Measurements from ENCODE around the gene NR2E1.

Gene NR2E1

GRCh38 chr6:108130262-108130661, 35.6 kb upstream of the NR2E1 start:
- FAIRE-seq: no peak
- DNase-seq (ENCODE audit: insufficient read length, low spot score): no peak
- TF ChIP-seq, protein P1, sequence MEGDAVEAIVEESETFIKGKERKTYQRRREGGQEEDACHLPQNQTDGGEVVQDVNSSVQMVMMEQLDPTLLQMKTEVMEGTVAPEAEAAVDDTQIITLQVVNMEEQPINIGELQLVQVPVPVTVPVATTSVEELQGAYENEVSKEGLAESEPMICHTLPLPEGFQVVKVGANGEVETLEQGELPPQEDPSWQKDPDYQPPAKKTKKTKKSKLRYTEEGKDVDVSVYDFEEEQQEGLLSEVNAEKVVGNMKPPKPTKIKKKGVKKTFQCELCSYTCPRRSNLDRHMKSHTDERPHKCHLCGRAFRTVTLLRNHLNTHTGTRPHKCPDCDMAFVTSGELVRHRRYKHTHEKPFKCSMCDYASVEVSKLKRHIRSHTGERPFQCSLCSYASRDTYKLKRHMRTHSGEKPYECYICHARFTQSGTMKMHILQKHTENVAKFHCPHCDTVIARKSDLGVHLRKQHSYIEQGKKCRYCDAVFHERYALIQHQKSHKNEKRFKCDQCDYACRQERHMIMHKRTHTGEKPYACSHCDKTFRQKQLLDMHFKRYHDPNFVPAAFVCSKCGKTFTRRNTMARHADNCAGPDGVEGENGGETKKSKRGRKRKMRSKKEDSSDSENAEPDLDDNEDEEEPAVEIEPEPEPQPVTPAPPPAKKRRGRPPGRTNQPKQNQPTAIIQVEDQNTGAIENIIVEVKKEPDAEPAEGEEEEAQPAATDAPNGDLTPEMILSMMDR (IDR thresholded peaks at IDR 0.05; ENCODE audit: insufficient read depth, missing control alignments): no peak

DNA sequence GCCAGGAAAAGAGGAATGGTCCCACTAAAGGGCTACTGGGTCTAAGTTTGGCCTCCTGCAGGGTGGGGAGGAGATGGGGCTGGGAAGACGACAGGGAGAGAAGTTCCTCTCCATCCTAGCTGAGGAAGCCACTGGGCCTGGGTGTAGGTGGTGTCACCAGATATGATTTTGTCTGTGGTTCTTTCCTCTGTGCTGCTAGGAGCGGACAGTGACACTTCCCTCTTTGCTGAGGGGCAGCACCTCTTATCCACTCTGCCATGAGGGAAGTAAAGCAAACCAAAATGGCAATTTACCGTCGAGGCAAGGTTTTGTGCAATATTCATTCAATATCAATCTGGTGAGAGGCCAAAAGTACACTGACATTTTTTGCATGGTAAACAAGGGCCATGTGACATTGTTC, 33.0 kb upstream of the NR2E1 start:
- no peak for DNase-seq (ENCODE audit: insufficient read length, low spot score)
- TF ChIP-seq, protein P1 (IDR thresholded peaks at IDR 0.05; ENCODE audit: insufficient read depth, missing control alignments): no peak
- FAIRE-seq: no peak

DNA sequence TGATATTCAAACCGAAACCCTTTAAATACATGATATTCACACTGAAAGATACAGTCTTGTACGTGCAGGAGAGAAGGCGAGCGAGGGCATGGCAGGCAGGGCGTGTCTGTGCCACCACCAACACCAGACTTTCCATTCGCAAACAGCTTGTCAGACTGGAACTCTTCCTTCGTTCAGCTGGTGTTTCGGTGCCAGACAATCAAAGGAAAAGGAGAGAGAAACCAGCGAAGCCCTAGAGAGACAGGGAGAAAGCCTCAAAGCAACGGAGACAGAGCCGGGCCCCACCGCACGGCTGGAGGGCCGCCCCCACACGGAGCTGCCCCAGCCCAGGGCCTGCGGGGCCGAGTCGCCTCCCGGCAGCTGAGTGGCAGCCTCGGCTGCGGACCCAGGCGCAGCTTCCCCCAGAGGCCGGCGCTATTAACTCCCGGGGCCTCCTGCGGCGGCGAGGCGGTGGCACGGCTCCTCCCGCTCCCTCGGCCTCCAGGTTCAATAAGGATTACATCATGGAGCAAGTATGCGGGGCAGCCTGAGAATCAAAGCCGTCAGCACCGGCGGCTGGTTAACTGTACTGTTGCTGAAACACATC, 32.1 kb upstream of the NR2E1 start:
- FAIRE-seq (no peak), DNase-seq (ENCODE audit: insufficient read length, low spot score) (no peak)
- TF ChIP-seq, protein P1 (IDR thresholded peaks at IDR 0.05; ENCODE audit: insufficient read depth, missing control alignments): no peak

- FAIRE-seq (no peak), DNase-seq (ENCODE audit: insufficient read length, low spot score) (no peak)
- TF ChIP-seq, protein P1 (IDR thresholded peaks at IDR 0.05; ENCODE audit: insufficient read depth, missing control alignments): no peak
These were observed 31.4 kb upstream of the NR2E1 start for GRCh38 chr6:108134213-108134970.

DNA sequence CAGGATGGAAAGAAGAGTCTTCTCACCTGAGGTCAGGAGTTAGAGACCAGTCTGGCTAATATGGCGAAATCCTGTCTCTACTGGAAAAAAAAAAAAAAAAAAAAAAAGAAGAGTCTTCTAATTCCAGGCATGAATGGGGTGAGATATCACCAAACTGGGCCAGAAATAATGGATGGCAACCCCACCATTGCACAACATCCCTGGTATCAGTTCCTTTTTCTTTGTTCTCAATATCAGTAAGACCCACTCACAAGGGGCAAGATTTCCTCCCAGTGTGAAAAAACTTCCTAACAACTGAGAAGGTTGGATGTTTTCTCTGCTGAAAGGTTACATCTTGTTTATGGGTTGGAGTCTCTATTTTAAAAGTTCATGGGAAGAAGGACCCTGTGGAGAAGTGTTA, 23.6 kb upstream of the NR2E1 start:
- TF ChIP-seq, protein P1 (IDR thresholded peaks at IDR 0.05; ENCODE audit: insufficient read depth, missing control alignments): no peak
- DNase-seq (ENCODE audit: insufficient read length, low spot score): no peak
- no peak for FAIRE-seq

DNA sequence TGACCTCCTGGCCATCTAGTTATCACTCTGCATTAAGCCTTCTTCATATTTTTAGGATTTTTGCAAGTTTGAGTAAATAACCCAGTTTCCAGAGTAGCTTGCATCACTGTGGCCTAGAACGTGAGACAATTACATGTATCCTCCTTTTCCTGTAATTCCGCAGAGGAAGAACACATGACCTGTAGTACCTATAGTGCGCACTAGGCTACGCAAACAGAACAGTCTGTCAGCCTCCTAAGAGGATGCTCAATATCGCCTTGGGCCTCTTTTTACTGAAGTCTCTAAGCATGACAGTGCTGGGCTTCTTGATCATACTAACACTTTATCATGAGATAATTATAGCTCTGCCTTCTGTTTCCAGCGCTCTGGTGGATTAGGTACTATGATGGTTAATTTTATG, 20.2 kb upstream of the NR2E1 start:
- FAIRE-seq: no peak
- TF ChIP-seq, protein P1 (IDR thresholded peaks at IDR 0.05; ENCODE audit: insufficient read depth, missing control alignments): peak; percentile 4
- no peak for DNase-seq (ENCODE audit: insufficient read length, low spot score)

DNA sequence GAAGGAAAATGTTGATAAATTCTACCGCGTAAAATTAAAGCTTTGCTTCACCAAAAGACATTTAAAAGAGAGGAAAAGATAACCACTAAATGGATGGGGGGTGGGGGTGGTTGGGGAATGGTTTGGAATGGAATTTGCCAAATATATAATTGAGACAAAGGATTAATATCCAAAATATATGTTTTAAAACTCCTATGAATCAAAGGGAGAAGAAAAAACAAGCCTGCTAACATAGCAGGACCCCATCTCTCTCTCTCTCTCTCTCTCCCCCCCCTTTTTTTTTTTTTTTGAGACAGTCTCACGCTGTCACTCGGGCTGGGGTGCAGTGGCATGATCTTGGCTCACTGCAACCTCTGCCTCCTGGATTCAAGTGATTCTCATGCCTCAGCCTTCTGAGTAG, 13.4 kb upstream of the NR2E1 start:
- TF ChIP-seq, protein P1 (IDR thresholded peaks at IDR 0.05; ENCODE audit: insufficient read depth, missing control alignments): no peak
- no peak for FAIRE-seq
- DNase-seq (ENCODE audit: insufficient read length, low spot score): no peak
